ENCODE data around the gene MLN. TPM values are rescaled to one million over a fixed set of nuclear protein-coding genes. Genes with fewer than 3 reads are reported as not detected.

Gene MLN
- total and polyA plus RNA-seq, 2 donors (not counting 1 experiment from before 2014, with no cell fraction given), result not detected

DNA sequence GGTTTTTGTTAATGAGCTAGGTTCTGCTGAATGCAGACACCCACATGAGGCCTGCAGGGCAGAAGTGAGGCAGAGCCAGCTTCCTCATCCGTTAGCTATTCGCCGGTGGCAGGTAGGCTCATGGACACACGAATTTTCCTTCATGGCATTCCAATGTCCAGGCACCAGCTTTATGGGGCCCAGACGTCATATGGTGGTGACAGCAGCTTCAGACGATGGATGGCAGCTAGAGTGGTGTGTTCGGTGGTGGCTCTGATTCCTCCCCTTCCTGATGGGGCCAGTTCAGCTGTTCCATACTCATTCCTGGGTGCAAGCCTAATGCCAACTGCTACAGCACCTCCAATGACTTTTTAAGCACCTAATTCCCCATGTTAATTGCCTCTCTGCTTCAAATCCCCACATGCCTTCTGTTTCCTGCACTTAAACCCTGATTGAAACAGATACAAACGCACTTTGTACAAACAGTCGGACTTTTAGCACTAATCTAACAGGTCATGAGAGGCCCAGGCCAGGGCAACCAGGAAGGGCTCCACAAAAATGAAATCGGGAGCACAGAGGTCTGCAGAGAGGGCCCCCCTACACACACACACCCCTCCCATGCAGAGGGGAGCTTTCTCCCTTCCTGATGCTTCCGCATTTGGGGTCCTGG, 35.7 kb upstream of the MLN start:
- peaks cover 3% of the 10 kb centered on the region for H3K4me1 Mint-ChIP-seq
- H3K27me3 ChIP-seq (replicated peaks in 1 of 4; ENCODE audit: control extremely low read depth in 1 of 4, control insufficient read depth in 3 of 4, insufficient read depth in 4 of 4, low read length in 3 of 4), result peaks cover 0 to 11% (median 1%) of the 10 kb centered on the region in 4 experiments
- no peak overlapping the region for H3K4me3 ChIP-seq (ENCODE audit: control extremely low read depth in 1 of 5, extremely low read depth in 1 of 5, insufficient read depth in 1 of 5, low read depth in 2 of 5, low read length in 4 of 5)
- H3K9ac ChIP-seq (ENCODE audit: low read length), result no peak overlapping the region
- peaks cover 0 to 5% of the 10 kb centered on the region in 2 donors for H3K4me1 ChIP-seq (ENCODE audit: control insufficient read depth in 2 of 2, insufficient read depth in 2 of 2, low read length in 2 of 2)
- no peaks in the 10 kb centered on the region for H4K20me1 ChIP-seq (ENCODE audit: control insufficient read depth, insufficient read depth, low read length, poor library complexity, severe bottlenecking)
- no peak for TF ChIP-seq EZH2 (IDR thresholded peaks at IDR 0.05; ENCODE audit: borderline replicate concordance, insufficient read depth, low read depth, low read length, poor library complexity, severe bottlenecking)
- TF ChIP-seq, protein P1, sequence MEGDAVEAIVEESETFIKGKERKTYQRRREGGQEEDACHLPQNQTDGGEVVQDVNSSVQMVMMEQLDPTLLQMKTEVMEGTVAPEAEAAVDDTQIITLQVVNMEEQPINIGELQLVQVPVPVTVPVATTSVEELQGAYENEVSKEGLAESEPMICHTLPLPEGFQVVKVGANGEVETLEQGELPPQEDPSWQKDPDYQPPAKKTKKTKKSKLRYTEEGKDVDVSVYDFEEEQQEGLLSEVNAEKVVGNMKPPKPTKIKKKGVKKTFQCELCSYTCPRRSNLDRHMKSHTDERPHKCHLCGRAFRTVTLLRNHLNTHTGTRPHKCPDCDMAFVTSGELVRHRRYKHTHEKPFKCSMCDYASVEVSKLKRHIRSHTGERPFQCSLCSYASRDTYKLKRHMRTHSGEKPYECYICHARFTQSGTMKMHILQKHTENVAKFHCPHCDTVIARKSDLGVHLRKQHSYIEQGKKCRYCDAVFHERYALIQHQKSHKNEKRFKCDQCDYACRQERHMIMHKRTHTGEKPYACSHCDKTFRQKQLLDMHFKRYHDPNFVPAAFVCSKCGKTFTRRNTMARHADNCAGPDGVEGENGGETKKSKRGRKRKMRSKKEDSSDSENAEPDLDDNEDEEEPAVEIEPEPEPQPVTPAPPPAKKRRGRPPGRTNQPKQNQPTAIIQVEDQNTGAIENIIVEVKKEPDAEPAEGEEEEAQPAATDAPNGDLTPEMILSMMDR (IDR thresholded peaks at IDR 0.05), result no peak
- no peaks in the 10 kb centered on the region for H3K36me3 ChIP-seq (replicated peaks in 1 of 2; ENCODE audit: control extremely low read depth in 1 of 2, control insufficient read depth in 1 of 2, extremely low read depth in 1 of 2, insufficient read depth in 2 of 2, low read length in 1 of 2)
- peaks cover 11% of the 10 kb centered on the region for H3K27me3 Mint-ChIP-seq
- ATAC-seq (ENCODE audit: low read depth) (no peak), DNase-seq (no peak)
- H3K27ac Mint-ChIP-seq, result no peak overlapping the region
- no peak overlapping the region for H2AFZ ChIP-seq (ENCODE audit: insufficient read depth, low read depth, low read length, poor library complexity, severe bottlenecking)
- POLR2A ChIA-PET, result no interaction called here
- no peak overlapping the region for H3K4me3 Mint-ChIP-seq
- intact Hi-C loops (cut with micrococcal nuclease), result no loop called here
- H3K27ac ChIP-seq (ENCODE audit: low read length in 2 of 2), result no peak overlapping the region
- H3K9me3 Mint-ChIP-seq (ENCODE audit: insufficient read depth), result no peaks in the 10 kb centered on the region
- H3K4me2 ChIP-seq (replicated peaks; ENCODE audit: low read depth, low read length, poor library complexity, severe bottlenecking), result no peak overlapping the region
- peaks cover 0 to 16% (median 0%) of the 10 kb centered on the region in 3 donors for H3K9me3 ChIP-seq (ENCODE audit: control extremely low read depth in 1 of 3, control insufficient read depth in 2 of 3, insufficient read depth in 1 of 3, low read length in 2 of 3)
- H3K79me2 ChIP-seq (ENCODE audit: control insufficient read depth, insufficient read depth, low read length), result no peaks in the 10 kb centered on the region
- CTCF ChIA-PET, result no interaction called here
- 56% methylated on average over 9 of the region's 11 CpGs for WGBS (ENCODE audit: insufficient coverage)

DNA sequence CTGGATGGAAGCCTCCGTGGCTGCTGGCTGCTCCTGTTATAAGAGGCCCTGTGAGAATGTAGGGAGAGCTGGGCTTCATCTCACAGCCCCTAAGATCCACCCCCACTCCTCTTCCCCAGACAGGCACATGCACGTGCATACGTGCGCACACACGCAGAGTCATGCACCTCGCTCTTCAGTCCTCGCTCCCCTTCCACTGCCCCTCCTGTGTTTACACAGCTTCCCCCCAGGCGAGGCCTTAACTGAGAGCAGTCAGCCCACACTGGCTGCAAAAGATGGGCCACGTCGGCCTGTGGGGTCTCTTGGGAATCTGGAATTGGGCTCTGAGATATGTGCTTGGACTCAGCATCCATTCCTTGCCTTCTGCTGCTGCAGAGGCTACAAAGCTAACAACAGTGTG, 35.2 kb upstream of the MLN start:
- Histone ChIP-seq H3K9ac (ENCODE audit: low read length) (no peak overlapping the region), H2AFZ (ENCODE audit: insufficient read depth, low read depth, low read length, poor library complexity, severe bottlenecking) (no peak overlapping the region), H3K9me3 (ENCODE audit: control extremely low read depth in 1 of 3, control insufficient read depth in 2 of 3, insufficient read depth in 1 of 3, low read length in 2 of 3) (peaks cover 0 to 16% (median 0%) of the 10 kb centered on the region in 3 donors), H4K20me1 (ENCODE audit: control insufficient read depth, insufficient read depth, low read length, poor library complexity, severe bottlenecking) (no peaks in the 10 kb centered on the region), H3K4me2 (replicated peaks; ENCODE audit: low read depth, low read length, poor library complexity, severe bottlenecking) (no peak overlapping the region), H3K4me1 (ENCODE audit: control insufficient read depth in 2 of 2, insufficient read depth in 2 of 2, low read length in 2 of 2) (peaks cover 0 to 5% of the 10 kb centered on the region in 2 donors), H3K4me3 (ENCODE audit: control extremely low read depth in 1 of 5, extremely low read depth in 1 of 5, insufficient read depth in 1 of 5, low read depth in 2 of 5, low read length in 4 of 5) (no peak overlapping the region), H3K27me3 (replicated peaks in 1 of 4; ENCODE audit: control extremely low read depth in 1 of 4, control insufficient read depth in 3 of 4, insufficient read depth in 4 of 4, low read length in 3 of 4) (peaks cover 0 to 11% (median 1%) of the 10 kb centered on the region in 4 experiments), H3K79me2 (ENCODE audit: control insufficient read depth, insufficient read depth, low read length) (no peaks in the 10 kb centered on the region), H3K27ac (ENCODE audit: low read length in 2 of 2) (no peak overlapping the region), H3K36me3 (replicated peaks in 1 of 2; ENCODE audit: control extremely low read depth in 1 of 2, control insufficient read depth in 1 of 2, extremely low read depth in 1 of 2, insufficient read depth in 2 of 2, low read length in 1 of 2) (no peaks in the 10 kb centered on the region)
- DNase-seq (no peak), ATAC-seq (ENCODE audit: low read depth) (no peak)
- intact Hi-C loops (cut with micrococcal nuclease), result no loop called here
- CTCF ChIA-PET, result interaction anchor here (1.1 kb wide), 1 partner anchor 67 kb away, joined by 4 read pairs; no protein-coding TSS in a partner anchor
- WGBS (ENCODE audit: insufficient coverage), result 93% methylated on average over 8 of the region's 10 CpGs
- no peak overlapping the region for H3K4me3 Mint-ChIP-seq
- POLR2A ChIA-PET, result no interaction called here
- TF ChIP-seq EZH2 (IDR thresholded peaks at IDR 0.05; ENCODE audit: borderline replicate concordance, insufficient read depth, low read depth, low read length, poor library complexity, severe bottlenecking), result no peak
- TF ChIP-seq, protein P1 (IDR thresholded peaks at IDR 0.05), result no peak
- H3K4me1 Mint-ChIP-seq, result peaks cover 3% of the 10 kb centered on the region
- H3K9me3 Mint-ChIP-seq (ENCODE audit: insufficient read depth), result no peaks in the 10 kb centered on the region
- peaks cover 10% of the 10 kb centered on the region for H3K27me3 Mint-ChIP-seq
- no peak overlapping the region for H3K27ac Mint-ChIP-seq

All from B cell (primary cell).